Skeletal muscle satellite cell (primary cell): ENCODE measurements around the gene RFPL3. TPM values are rescaled to one million over a fixed set of nuclear protein-coding genes. Genes with fewer than 3 reads are reported as not detected.

Experiments used
- H3K27me3 ChIP-seq: 2 replicates; pipeline ENCODE4 v1.7.0; 2013; ENCODE audit warnings: low read length; ENCODE audit not compliant: control insufficient read depth, insufficient read depth
- H3K36me3 ChIP-seq: 2 replicates; pipeline ENCODE4 v1.7.0; 2013; ENCODE audit warnings: mild to moderate bottlenecking, control low read depth, low read length; ENCODE audit not compliant: insufficient read depth
- H3K4me1 ChIP-seq: 2 replicates; pipeline ENCODE4 v1.7.0; 2013; ENCODE audit warnings: low read length; ENCODE audit not compliant: control insufficient read depth, insufficient read depth
- H3K4me2 ChIP-seq: 2 replicates; pipeline ENCODE4 v1.7.0; 2013; ENCODE audit warnings: mild to moderate bottlenecking, low read length
- H3K4me3 ChIP-seq: 2 replicates; pipeline ENCODE4 v1.7.0; 2013; ENCODE audit warnings: low read length
- H3K9ac ChIP-seq: 2 replicates; pipeline ENCODE4 v1.7.0; 2013; ENCODE audit warnings: mild to moderate bottlenecking, low read depth, low read length, moderate library complexity
- H3K9me3 ChIP-seq: replicated peaks from 2 replicates; pipeline ENCODE4 v1.7.0; 2013; ENCODE audit warnings: mild to moderate bottlenecking, control low read depth, low read length
- small RNA-seq: library from RNA; depleted of rRNA; stranded (forward); fragments of <200 nt; gene quantifications from one replicate; pipeline ENCODE3, GENCODE V24; 2012

Gene RFPL3

GRCh38 chr22:32401486-32401885, 43.8 kb downstream of the RFPL3 start:
- Histone ChIP-seq H3K4me3 (no peak overlapping the region), H3K4me1 (no peaks in the 10 kb centered on the region), H3K27me3 (no peaks in the 10 kb centered on the region), H3K36me3 (peaks cover 69% of the 10 kb centered on the region), H3K9me3 (no peaks in the 10 kb centered on the region), H3K4me2 (no peak overlapping the region), H3K9ac (no peak overlapping the region)

GRCh38 chr22:32404021-32404420, 46.4 kb downstream of the RFPL3 start:
- H3K36me3 ChIP-seq, result peaks cover 69% of the 10 kb centered on the region

GRCh38 chr22:32407312-32407711, 49.6 kb downstream of the RFPL3 start:
- Histone ChIP-seq H3K4me2 (no peak overlapping the region), H3K36me3 (peaks cover 42% of the 10 kb centered on the region), H3K4me1 (peaks cover 12% of the 10 kb centered on the region), H3K4me3 (no peak overlapping the region), H3K27me3 (no peaks in the 10 kb centered on the region), H3K9me3 (no peaks in the 10 kb centered on the region), H3K9ac (no peak overlapping the region)

More at GRCh38 chr22:32404021-32404420, 46.4 kb downstream of the RFPL3 start:
- H3K27me3 ChIP-seq, result no peaks in the 10 kb centered on the region
- no peaks in the 10 kb centered on the region for H3K9me3 ChIP-seq
- H3K4me1 ChIP-seq, result no peaks in the 10 kb centered on the region
- no peak overlapping the region for H3K4me2 ChIP-seq
- H3K9ac ChIP-seq, result no peak overlapping the region
- H3K4me3 ChIP-seq, result no peak overlapping the region

DNA sequence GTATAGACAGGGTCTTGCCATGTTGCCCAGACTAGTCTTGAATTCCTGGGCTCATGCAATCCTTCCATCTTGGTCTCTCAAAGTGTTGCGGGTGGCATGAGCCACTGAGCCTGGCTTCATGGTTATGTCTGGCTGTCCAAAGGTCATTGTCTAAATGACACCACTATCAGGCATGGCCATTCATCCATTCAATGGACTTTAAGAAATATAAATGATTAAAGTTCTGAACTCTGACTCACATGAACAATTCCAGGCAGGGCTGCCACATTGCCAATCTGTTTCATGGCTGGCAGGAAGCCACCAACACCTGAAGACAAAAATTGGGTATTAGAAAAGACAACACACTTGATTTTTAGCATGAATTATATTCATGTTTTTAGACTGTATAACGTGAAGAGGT, 50.3 kb downstream of the RFPL3 start:
- Histone ChIP-seq H3K4me1 (peaks cover 12% of the 10 kb centered on the region), H3K4me3 (no peak overlapping the region), H3K27me3 (no peaks in the 10 kb centered on the region), H3K9me3 (no peaks in the 10 kb centered on the region), H3K4me2 (no peak overlapping the region), H3K36me3 (peaks cover 42% of the 10 kb centered on the region), H3K9ac (no peak overlapping the region)

- Histone ChIP-seq H3K27me3 (peaks cover 4% of the 10 kb centered on the region), H3K36me3 (peaks cover 40% of the 10 kb centered on the region), H3K9me3 (no peaks in the 10 kb centered on the region), H3K4me1 (peaks cover 12% of the 10 kb centered on the region), H3K4me3 (no peak overlapping the region), H3K9ac (no peak overlapping the region), H3K4me2 (peak overlapping the region; percentile 98)
Measured at GRCh38 chr22:32409977-32410376, 52.3 kb downstream of the RFPL3 start.

- Histone ChIP-seq H3K9ac (no peak overlapping the region), H3K4me3 (peak overlapping the region; percentile 88), H3K9me3 (no peaks in the 10 kb centered on the region), H3K4me2 (peak overlapping the region; percentile 98), H3K27me3 (peaks cover 7% of the 10 kb centered on the region), H3K4me1 (peaks cover 12% of the 10 kb centered on the region), H3K36me3 (peaks cover 36% of the 10 kb centered on the region)
Measured at GRCh38 chr22:32410459-32410858, 52.8 kb downstream of the RFPL3 start.

Small RNA genes within 50 kb of the gene (small RNA-seq; reads per million reads assigned to genes)
- gene AL021937.2, result not detected
- gene IGLVIVOR22-2, result not detected
- not detected for gene RF02171
- not detected for gene RF02172
